ENCODE results near the gene TMPRSS4. TPM values are rescaled to one million over a fixed set of nuclear protein-coding genes. Genes with fewer than 3 reads are reported as not detected.

The TMPRSS4 gene
- total and polyA plus RNA-seq, 3 donors from 2014 or later, result 1.2 to 4.3 (median 1.3) TPM

GRCh38 chr11:118167906-118168305 is 91.0 kb downstream of the TMPRSS4 start:
- H3K27ac ChIP-seq, result no peak overlapping the region
- no peaks in the 10 kb centered on the region for H3K36me3 ChIP-seq (ENCODE audit: low read depth, missing control alignments)
- H3K4me1 ChIP-seq, result peaks cover 4% of the 10 kb centered on the region
- H3K4me3 ChIP-seq, result no peak overlapping the region
- H3K9me3 ChIP-seq, result no peaks in the 10 kb centered on the region
- WGBS, 2 donors, result 91 to 92% methylated on average over 8 to 12 of the region's 12 CpGs
- no peaks in the 10 kb centered on the region for H3K27me3 ChIP-seq
- no peak for TF ChIP-seq POLR2A (IDR thresholded peaks at IDR 0.05)
- intact Hi-C loops (cut with DNase I; ENCODE audit: low total_unique reads), result no loop called here
- DNase-seq, result no peak

GRCh38 chr11:118168316-118168715 is 91.4 kb downstream of the TMPRSS4 start:
- Histone ChIP-seq H3K4me3 (no peak overlapping the region), H3K9me3 (no peaks in the 10 kb centered on the region), H3K4me1 (peaks cover 4% of the 10 kb centered on the region), H3K27me3 (no peaks in the 10 kb centered on the region), H3K36me3 (ENCODE audit: low read depth, missing control alignments) (no peaks in the 10 kb centered on the region), H3K27ac (no peak overlapping the region)
- DNase-seq, result no peak
- WGBS, 2 donors, result 96 to 100% methylated on average over 2 to 8 of the region's 8 CpGs
- intact Hi-C loops (cut with DNase I; ENCODE audit: low total_unique reads), result no loop called here
- no peak for TF ChIP-seq POLR2A (IDR thresholded peaks at IDR 0.05)

GRCh38 chr11:118168751-118169150 is 91.9 kb downstream of the TMPRSS4 start:
- Histone ChIP-seq H3K4me3 (no peak overlapping the region), H3K36me3 (ENCODE audit: low read depth, missing control alignments) (no peaks in the 10 kb centered on the region), H3K9me3 (no peaks in the 10 kb centered on the region), H3K4me1 (peaks cover 4% of the 10 kb centered on the region), H3K27me3 (no peaks in the 10 kb centered on the region), H3K27ac (no peak overlapping the region)
- TF ChIP-seq CTCF (IDR thresholded peaks at IDR 0.05) (no peak), POLR2A (IDR thresholded peaks at IDR 0.05) (no peak)
- intact Hi-C loops (cut with DNase I; ENCODE audit: low total_unique reads), result no loop called here
- WGBS, 2 donors, result 87 to 92% methylated on average over 3 of the region's 3 CpGs
- DNase-seq, result no peak

GRCh38 chr11:118169300-118170140 is 92.6 kb downstream of the TMPRSS4 start:
- 78 to 85% methylated on average over 7 of the region's 7 CpGs for WGBS, 2 donors
- peaks cover 4% of the 10 kb centered on the region for H3K4me1 ChIP-seq
- no peak overlapping the region for H3K27ac ChIP-seq
- no peak overlapping the region for H3K4me3 ChIP-seq
- no peaks in the 10 kb centered on the region for H3K9me3 ChIP-seq
- TF ChIP-seq POLR2A (IDR thresholded peaks at IDR 0.05) (no peak), CTCF (IDR thresholded peaks at IDR 0.05) (no peak)
- H3K36me3 ChIP-seq (ENCODE audit: low read depth, missing control alignments), result no peaks in the 10 kb centered on the region
- intact Hi-C loops (cut with DNase I; ENCODE audit: low total_unique reads), result no loop called here
- no peak for DNase-seq
- H3K27me3 ChIP-seq, result no peaks in the 10 kb centered on the region

- Histone ChIP-seq H3K36me3 (ENCODE audit: low read depth, missing control alignments) (no peaks in the 10 kb centered on the region), H3K27ac (no peak overlapping the region), H3K9me3 (no peaks in the 10 kb centered on the region), H3K4me1 (peaks cover 4% of the 10 kb centered on the region), H3K4me3 (no peak overlapping the region), H3K27me3 (no peaks in the 10 kb centered on the region)
- WGBS, 2 donors, result 83 to 87% methylated on average over 9 of the region's 9 CpGs
- DNase-seq, result no peak
- intact Hi-C loops (cut with DNase I; ENCODE audit: low total_unique reads), result no loop called here
- TF ChIP-seq POLR2A (IDR thresholded peaks at IDR 0.05) (no peak), CTCF (IDR thresholded peaks at IDR 0.05) (no peak)
These were observed 93.4 kb downstream of the TMPRSS4 start for GRCh38 chr11:118170231-118170630.

- no peaks in the 10 kb centered on the region for H3K27me3 ChIP-seq
- TF ChIP-seq CTCF (IDR thresholded peaks at IDR 0.05), result no peak
- no peak for TF ChIP-seq POLR2A (IDR thresholded peaks at IDR 0.05)
- no peaks in the 10 kb centered on the region for H3K9me3 ChIP-seq
- no peak overlapping the region for H3K4me3 ChIP-seq
- H3K27ac ChIP-seq, result no peak overlapping the region
- no peaks in the 10 kb centered on the region for H3K36me3 ChIP-seq (ENCODE audit: low read depth, missing control alignments)
- intact Hi-C loops (cut with DNase I; ENCODE audit: low total_unique reads), result no loop called here
- no peak for DNase-seq
- H3K4me1 ChIP-seq, result peaks cover 4% of the 10 kb centered on the region
- 50 to 55% methylated on average over 6 to 8 of the region's 8 CpGs for WGBS, 2 donors
These were observed 94.0 kb downstream of the TMPRSS4 start for GRCh38 chr11:118170882-118171268.

Measured in testis (tissue), 3 donors.